Activated naive CD4-positive, alpha-beta T cell (primary cell): Measurements from ENCODE around the gene DEFB121.
"Not testable (repeated sequence)": the region's sequence is repeated elsewhere in the genome, so short reads cannot be mapped to it uniquely, and the experiment has no call there.

Experiments used
- DNase-seq, 4 experiments: peaks; one replicate each; lab custom pipeline; 2025; lab: John Stamatoyannopoulos, UW

The DEFB121 gene, protein sequence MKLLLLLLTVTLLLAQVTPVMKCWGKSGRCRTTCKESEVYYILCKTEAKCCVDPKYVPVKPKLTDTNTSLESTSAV

DNA sequence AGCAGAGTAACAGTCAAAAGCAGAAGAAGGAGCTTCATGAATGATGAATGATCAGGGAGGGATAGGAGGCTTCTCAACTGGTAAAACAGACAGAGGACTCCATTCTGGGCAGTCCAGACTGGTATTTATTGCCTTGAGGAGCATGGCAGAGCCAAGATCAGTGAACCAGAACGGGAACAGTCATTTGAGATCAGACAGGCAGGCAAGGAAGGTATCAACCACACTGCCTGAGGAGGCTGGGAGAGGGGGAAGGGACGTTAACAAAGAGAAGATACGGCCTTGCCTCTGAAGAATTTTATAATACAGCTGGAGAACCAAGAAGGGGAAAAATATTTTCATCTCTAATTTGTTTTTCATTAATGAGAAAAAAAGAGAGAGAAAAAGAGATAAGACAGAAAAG lies at the start of gene DEFB121:
TSS of gene DEFB121 (minus strand) at position 101 of the 400 bp plus-strand sequence. CDS start at position 38, 63 bp downstream.
- no peak for DNase-seq

DNA sequence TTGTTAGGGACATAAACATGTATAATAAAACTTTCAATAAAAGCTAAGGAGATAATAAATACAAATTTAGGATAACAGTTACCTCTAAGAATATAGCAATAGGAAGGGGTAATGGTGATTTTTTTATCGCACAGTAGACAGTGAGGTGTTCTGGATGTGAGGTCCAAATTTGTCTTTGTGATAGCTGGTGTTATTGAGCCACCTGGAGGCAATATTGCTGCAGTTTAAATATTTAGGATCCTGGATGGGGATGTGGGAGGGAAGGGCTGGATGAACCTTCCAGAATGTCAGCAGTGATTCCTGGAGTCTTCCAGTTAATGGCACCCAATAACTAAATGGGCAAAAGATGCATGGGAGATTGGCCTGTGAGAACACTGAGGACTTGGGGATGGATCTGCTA lies 48.3 kb upstream of the DEFB121 start:
- DNase-seq, result no peak

DNA sequence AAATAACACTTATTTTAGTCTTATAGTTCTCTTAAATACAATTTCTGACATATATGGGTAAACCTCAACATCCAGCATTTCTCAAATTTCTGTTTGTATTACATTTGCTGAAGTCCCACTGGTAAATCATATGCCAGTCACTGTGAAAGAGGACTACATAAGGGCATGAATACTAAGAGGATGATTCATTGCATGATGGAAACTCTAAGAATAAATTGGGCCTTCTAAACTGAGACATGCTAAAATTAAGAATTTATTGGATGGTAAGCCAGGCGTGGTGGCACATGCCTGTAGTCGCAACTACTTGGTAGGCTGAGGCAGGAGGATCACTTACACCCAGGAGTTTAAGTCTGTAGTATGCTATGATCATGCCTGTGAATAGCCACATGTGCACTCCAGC lies 46.6 kb upstream of the DEFB121 start:
- no peak for DNase-seq

DNA sequence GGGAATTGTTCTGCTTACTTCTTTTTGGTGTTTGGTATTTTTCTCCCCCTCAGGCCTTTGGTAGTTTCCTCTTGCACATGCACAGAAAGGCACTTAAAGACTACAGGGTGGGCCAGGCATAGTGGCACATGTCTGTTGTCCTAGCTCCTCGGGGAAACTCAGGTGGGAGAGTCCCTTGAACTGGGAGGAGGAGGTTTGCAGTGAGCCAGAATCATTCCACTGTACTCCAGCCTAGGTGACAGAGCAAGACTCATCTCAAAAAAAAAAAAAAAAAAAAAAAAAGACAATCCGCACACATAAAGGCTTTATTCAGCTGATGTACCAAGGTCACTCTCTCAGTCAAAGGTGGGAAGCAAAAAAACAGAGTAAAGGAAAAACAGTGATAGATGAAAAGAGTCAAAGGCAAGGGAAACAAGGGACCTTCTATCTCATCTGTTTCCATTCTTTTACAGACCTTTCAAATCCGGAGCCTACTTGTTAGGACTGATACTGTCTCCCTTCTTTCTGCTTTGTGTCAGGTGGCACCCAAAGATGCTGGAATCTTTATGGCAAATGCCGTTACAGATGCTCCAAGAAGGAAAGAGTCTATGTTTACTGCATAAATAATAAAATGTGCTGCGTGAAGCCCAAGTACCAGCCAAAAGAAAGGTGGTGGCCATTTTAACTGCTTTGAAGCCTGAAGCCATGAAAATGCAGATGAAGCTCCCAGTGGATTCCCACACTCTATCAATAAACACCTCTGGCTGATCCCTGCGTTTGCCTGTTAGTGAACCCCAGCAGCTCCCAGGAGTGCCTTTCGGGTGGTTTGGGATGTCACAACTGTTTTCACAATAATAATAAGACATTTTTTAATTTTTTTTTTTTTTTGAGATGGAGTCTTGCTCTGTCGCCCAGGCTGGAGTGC lies 43.7 kb upstream of the DEFB121 start:
- DNase-seq, result no peak

DNA sequence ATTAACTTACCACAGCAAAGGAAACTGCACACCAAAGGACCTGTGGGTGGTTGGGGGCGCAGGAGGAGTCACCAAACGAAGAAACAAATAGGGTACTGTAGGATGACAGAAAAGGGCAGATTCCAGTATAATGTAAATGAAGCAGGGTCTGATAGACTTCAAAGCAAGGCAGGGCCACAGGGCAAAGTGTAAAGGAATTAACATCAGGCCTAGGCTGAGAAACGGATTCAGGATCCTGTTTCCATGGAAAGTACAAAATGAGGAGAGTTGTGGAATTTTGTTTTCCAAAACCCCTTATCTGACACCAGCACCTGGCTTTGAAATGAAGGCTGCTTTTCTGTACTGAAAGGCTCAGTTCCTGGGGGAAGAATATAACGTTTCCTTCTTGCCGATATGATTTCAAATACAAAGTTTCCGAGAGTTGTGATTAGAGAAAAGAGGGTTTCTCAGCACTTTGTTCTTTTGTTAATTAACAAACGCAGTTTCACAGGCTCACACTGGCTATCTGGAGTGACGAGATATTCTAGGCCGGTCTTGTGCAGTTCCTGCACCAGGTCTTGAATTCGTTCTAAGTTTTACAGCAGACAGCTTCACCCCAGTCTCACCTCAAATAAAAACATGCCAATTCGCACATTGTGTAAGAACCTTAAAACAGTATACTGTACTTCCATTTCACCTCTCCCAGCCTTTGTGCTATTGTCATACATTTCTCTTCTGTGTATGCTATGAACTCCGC lies 40.2 kb upstream of the DEFB121 start:
- no peak for DNase-seq

DNA sequence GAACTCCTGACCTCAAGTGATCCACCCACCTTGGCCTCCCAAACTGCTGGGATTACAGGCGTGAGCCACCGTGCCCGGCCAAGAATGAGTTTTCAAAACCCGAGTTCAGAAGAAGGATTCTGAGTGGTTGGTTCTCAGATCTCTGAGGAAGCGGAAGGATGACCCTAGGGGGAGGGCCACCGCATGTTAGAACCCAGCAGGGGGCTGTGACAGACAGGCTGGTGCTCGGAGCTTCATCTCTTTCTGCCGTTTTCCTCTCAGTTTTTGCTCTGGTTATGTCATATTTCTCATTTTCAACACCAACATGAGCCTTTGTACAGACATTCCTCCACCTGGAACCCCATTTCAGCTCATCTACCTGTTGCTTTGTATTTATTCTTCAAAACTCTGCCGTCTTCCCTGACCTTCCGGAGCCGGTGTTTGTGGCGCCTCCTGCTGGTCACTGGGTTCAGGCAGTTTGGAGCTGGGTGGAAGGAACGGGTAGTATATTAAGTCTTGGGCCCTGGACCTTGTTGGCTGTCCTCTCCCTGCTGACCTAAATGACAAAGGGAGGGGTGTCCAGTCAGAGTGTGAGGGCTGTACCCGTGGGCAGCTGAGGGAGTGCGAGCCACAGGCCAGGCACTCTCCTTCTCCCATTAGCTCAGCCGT lies 34.1 kb upstream of the DEFB121 start, which contains the start of gene DEFB123:
TSS of gene DEFB123 (plus strand) at position 621 of the 648 bp plus-strand sequence. CDS start 67 bp downstream, outside the sequence.
- no peak for DNase-seq

DNA sequence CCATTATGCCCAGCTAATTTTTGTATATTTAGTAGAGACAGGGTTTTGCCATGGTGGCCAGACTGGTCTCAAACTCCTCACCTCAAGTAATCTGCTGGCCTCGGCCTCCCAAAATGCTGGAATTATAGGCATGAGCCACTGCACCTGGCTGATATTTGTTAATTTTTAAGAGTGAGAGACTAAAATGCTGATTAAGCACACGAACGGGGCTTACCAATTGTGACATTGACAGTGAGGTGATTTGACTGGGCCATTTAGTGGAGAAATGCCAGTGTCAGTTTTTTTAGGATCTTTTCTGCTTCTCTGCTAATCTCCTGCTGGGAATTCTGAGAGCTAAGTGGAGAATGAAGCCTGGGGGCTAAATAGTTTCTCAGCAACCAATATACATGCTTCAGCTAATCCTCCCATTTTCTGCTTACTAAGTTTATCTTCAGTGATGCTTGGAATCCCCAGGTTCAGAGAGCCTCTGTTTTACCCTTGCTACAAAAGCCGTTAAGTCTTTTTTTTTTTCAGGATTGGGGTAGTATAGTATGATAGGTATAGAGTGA lies 24.6 kb upstream of the DEFB121 start:
- DNase-seq, result no peak

DNA sequence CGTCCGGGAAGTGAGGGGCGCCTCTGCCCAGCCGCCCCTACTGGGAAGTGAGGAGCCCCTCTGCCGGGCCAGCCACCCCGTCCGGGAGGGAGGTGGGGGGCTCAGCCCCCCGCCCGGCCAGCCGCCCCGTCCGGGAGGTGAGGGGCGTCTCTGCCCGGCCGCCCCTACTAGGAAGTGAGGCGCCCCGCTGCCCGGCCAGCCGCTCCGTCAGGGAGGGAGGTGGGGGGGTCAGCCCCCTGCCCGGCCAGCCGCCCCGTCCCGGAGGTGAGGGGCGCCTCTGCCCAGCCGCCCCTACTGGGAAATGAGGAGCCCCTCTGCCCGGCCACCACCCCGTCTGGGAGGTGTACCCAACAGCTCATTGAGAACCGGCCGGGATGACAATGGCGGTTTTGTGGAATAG lies 21.6 kb upstream of the DEFB121 start:
- not testable (repeated sequence) for DNase-seq

DNA sequence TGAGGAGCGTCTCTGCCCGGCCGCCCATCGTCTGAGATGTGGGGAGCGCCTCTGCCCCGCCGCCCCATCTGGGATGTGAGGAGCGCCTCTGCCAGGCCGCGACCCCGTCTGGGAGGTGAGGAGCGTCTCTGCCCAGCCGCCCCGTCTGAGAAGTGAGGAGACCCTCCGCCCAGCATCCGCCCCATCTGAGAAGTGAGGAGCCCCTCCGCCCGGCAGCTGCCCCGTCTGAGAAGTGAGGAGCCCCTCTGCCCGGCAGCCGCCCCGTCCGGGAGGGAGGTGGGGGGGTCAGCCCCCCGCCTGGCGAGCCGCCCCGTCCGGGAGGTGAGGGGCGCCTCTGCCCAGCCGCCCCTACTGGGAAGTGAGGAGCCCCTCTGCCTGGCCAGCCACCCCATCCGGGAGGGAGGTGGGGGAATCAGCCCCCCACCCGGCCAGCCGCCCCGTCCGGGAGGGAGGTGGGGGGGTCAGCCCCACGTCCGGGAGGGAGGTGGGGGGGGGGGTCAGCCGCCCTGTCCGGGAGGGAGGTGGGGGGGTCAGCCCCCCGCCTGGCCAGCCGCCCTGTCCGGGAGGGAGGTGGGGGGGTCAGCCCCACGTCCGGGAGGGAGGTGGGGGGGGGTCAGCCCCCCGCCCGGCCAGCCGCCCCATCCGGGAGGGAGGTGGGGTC lies 21.0 kb upstream of the DEFB121 start:
- DNase-seq, result not testable (repeated sequence)

DNA sequence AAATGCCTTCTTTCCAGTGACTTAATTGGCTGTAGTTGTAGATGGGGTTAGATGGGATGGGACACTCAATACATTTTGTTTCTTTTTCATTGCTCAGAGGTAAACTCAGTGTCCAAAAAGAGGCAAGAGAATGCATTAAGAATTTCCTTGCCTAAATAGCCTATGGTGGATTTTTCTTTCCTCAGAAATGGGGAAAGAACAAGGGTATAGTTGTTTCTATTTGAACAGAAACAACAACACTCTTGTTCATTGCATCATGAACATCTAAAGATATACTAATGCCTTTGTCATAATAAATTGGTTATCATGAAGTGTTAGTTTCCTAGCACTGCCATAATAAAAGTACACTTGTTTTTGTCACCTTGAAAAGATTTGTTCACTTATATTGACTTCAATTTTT lies 19.8 kb upstream of the DEFB121 start:
- DNase-seq, result no peak

DNA sequence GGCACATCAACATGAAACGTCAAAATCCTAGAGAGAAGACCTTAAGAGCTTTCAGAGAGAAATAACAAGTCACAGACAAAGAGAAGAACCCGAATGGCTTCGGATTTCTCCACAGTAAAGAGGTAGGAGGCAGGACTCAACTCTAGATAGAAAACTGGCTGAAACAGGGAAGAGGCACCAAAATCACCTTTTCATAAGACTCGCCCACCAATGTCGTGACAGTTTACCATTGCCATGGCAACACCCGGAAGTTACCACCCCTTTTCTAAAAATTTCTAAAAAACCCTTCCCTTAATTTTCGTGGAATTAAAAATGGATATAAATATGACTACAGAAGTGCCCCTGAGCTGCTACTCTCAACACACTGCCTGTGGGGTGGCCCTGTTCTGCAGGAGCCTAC lies 12.3 kb upstream of the DEFB121 start:
- no peak for DNase-seq

DNA sequence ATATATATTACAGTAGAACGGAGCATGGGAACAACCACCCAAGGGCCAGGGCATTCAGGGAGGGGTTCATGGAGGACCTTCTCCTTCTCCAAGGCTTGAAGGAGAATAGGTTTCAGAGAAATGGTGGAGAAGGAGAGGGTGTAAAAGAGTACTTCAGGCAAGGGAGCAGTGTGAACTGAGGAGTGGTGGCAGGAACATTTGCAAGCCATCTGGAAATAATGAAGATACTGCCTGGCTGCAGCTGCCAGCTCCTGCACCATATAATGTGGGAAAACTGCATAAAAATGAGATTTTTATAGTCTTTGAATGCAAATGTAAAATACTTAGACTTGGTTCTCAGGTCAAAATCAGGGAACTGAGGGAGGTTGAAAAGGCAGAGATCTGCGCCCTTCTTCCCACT lies 9.6 kb upstream of the DEFB121 start:
- no peak for DNase-seq

DNA sequence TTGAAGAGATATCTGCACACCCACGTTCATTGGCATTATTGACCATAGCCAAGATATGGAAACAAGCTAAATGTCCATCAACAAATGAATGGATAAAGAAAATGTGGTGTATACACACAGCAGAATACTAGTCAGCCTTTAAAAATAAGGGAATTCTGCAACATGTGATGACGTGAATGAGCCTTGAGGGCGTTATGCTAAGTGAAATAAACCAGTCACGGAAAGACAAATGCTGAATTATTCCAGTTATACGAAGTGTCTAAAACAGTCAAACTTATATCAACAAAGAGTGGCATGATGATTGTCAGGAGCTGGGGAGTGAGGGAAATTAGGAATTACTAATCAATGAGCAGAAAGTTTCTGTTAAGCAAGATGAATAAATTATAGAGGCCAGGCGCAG lies 8.4 kb upstream of the DEFB121 start:
- DNase-seq, result no peak

DNA sequence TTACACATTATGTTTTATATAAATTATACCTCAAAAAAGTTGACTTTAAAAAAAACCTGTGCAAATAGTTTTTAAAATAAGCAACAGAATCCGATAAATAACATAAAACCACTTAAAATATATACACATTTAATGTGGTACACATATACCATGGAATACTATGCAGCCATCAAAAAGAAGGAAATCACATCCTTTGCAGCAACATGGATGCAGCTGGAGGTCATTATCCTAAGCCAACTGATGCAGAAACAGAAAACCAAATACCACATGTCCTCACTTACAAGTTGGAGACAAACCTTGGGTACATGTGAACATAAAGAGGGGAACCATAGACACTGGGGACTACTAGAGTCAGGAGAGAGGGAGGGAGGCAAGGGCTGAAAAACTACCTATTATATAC lies 4.0 kb upstream of the DEFB121 start:
- DNase-seq, result no peak

DNA sequence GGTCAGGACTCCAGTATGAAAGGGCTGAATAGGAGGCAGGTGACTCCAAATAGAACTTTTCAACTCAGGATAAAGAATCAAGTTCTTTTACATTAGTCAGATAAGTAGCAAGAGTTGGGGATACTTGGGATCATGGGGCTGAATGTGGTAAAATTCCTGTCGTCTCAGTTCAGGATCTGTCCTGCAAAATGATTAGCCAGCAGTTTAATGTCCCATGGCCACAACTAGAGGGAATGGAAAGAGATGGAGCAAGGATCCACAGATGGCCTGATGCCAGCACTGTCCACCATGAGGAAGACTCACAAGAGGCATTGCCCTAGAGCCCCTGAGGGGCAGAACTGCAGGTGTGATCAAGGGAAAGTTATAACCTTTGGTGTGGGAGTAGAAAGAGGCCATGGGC lies 2.1 kb downstream of the DEFB121 start:
- DNase-seq, result no peak

DNA sequence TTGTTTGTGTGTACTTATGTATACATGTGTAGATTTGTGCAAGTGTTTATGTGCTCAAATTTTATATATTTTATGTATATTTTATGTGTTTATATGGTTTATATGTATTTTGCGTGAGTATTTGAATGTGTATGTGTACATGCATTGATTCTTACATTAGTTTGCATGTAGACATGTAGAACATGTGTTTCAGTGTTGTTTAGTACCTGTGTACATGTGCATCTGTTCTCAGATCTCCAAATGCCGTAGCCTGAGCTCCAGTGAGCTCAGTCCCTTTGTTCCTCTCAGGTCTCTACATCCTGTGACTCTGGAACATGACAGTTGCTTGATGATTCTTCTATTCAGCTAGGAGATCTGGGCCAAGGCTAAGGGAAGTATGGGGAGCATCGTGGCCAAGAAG lies 11.1 kb downstream of the DEFB121 start:
- DNase-seq, result no peak

DNA sequence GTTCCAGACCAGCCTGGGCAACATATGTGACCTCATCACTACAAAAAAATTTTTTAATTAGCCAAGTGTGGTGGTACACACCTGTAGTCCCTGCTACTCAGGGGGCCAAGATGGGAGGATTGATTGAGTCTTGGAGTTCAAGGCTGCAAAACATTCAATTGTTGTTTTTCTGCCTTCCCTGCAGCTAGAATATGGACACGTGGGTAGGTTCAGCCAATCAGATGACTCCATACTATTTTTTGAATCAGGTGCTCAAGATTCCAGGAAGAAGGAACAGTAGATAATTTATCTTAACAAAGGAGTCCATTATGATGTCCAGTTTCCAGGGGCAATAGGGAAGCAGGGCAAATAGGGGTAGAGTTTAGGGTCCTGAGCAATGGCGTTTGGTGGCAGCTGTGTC lies 13.2 kb downstream of the DEFB121 start:
- no peak for DNase-seq

DNA sequence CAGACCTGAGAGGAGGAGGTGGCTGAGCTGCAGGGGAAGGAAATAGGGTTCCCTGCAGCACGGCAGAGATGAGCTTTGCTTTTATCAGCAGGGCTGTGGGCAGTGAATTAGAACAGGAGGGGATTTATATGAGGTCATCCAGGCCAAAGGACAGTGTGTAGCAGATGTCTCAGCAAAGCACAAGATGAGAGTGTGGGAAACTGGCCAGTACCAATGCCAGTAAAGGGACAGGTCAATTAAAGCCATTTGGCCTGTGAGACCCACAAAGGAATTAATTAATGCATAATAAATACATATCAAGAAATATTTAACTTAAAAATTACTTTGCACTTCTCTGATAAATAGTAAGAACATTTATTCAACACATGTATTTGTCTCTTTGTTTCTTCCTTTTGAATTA lies 15.5 kb downstream of the DEFB121 start, which contains the start of gene DEFB119:
TSS of gene DEFB119 (minus strand) at position 101 of the 400 bp plus-strand sequence. CDS start 107 bp downstream, outside the sequence.
- DNase-seq, result no peak

DNA sequence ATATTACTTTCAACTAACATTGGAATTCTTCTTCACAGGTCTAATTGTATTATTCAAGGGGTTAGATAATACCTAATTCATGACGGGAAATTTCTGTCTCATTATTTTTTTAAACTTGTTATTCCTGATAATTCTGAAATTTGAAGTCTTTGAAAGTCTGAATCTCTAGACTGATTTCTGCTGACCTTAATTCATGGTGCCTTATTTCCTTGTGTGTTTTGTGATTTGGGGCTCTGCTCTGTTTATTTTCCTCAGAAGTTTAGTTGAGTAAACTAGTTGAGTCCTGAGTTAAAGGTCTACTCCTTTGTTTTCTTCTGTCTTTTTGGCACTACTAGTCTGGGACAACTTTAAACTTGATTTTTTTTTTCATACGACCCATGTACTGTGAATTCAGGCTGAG lies 31.7 kb downstream of the DEFB121 start:
- DNase-seq, result no peak

DNA sequence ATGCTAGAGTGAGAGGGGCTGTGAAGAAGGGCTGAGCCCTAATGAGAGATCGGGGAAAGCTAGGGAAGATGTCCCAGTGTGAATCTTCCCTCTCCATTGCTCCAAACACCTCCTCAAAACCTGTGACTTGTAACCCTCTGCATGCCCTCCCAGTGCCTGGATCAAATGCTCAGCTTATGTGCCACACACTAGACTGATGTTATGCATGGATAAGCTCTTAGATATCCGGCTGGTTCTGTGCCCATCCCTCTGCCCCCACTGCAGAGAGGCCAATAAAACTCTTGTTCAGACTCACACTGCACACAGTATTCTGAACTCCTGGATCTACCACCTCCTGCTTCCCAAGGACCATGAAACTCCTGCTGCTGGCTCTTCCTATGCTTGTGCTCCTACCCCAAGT lies 37.7 kb downstream of the DEFB121 start, which contains the start of gene DEFB118:
TSS of gene DEFB118 (plus strand) at position 301 of the 400 bp plus-strand sequence. CDS start at position 351, 50 bp downstream.
- no peak for DNase-seq

DNA sequence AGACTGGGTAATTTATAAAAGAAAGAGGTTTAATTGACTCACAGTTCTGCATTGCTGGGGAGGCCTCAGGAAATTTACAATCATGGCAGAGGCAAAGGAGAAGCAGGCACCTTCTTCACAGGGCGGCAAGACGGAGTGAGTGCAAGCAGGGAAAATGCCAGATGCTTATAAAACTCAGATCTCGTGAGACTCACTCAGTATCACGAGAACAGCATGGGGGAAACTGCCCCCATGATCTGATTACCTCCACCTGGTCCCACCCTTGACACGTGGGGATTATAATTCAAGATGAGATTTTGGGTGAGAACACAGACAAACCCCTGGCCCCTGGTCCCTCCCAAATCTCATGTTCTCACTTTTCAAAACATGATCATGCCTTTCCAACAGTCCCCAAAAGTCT lies 41.7 kb downstream of the DEFB121 start:
- not testable (repeated sequence) for DNase-seq
